ENCODE data around the gene POLD1.

POLD1 gene

GRCh38 chr19:50362656-50363424 is 21.3 kb upstream of the POLD1 start:
- DNase-seq: no peak
- in situ Hi-C loops (cut with HindIII; ENCODE audit: low pct_ligation_motif_present, low pct_unique_long_range_greater_than_20kb, low sequenced_read_pairs): no loop called here

GRCh38 chr19:50365434-50366306 is 18.5 kb upstream of the POLD1 start, which contains the start of gene NAPSA:
Gene NAPSA (minus strand): TSS chr19:50365639. CDS start chr19:50365621, 18 bp downstream.
- in situ Hi-C loops (cut with HindIII; ENCODE audit: low pct_ligation_motif_present, low pct_unique_long_range_greater_than_20kb, low sequenced_read_pairs): no loop called here
- DNase-seq: no peak

- DNase-seq: peak; percentile 85
- in situ Hi-C loops (cut with HindIII; ENCODE audit: low pct_ligation_motif_present, low pct_unique_long_range_greater_than_20kb, low sequenced_read_pairs): no loop called here
These were observed 15.2 kb upstream of the POLD1 start for GRCh38 chr19:50368649-50369570.

GRCh38 chr19:50371914-50372475 is 12.2 kb upstream of the POLD1 start:
- in situ Hi-C loops (cut with HindIII; ENCODE audit: low pct_ligation_motif_present, low pct_unique_long_range_greater_than_20kb, low sequenced_read_pairs): no loop called here

GRCh38 chr19:50376166-50377050 is 7.7 kb upstream of the POLD1 start, which contains the start of gene NR1H2:
Gene NR1H2 (plus strand): TSS chr19:50376457. CDS start chr19:50377606, 1,149 bp downstream.
- in situ Hi-C loops (cut with HindIII; ENCODE audit: low pct_ligation_motif_present, low pct_unique_long_range_greater_than_20kb, low sequenced_read_pairs): no loop called here
- peak; percentile 97 for DNase-seq

More at GRCh38 chr19:50371914-50372475, 12.2 kb upstream of the POLD1 start:
- peak; percentile 21 for DNase-seq

GRCh38 chr19:50377051-50377461 is 7.1 kb upstream of the POLD1 start:
- in situ Hi-C loops (cut with HindIII; ENCODE audit: low pct_ligation_motif_present, low pct_unique_long_range_greater_than_20kb, low sequenced_read_pairs): no loop called here
- DNase-seq: peak; percentile 10

GRCh38 chr19:50377517-50377916 is 6.6 kb upstream of the POLD1 start:
- in situ Hi-C loops (cut with HindIII; ENCODE audit: low pct_ligation_motif_present, low pct_unique_long_range_greater_than_20kb, low sequenced_read_pairs): no loop called here
- DNase-seq: no peak

- in situ Hi-C loops (cut with HindIII; ENCODE audit: low pct_ligation_motif_present, low pct_unique_long_range_greater_than_20kb, low sequenced_read_pairs): no loop called here
- DNase-seq: no peak
These were observed 5.8 kb upstream of the POLD1 start for GRCh38 chr19:50378169-50378862.

GRCh38 chr19:50378863-50379236 is 5.3 kb upstream of the POLD1 start:
- DNase-seq: no peak
- in situ Hi-C loops (cut with HindIII; ENCODE audit: low pct_ligation_motif_present, low pct_unique_long_range_greater_than_20kb, low sequenced_read_pairs): no loop called here

- DNase-seq: no peak
- in situ Hi-C loops (cut with HindIII; ENCODE audit: low pct_ligation_motif_present, low pct_unique_long_range_greater_than_20kb, low sequenced_read_pairs): no loop called here
These were observed 4.5 kb upstream of the POLD1 start for GRCh38 chr19:50379602-50380001.

- no peak for DNase-seq
- in situ Hi-C loops (cut with HindIII; ENCODE audit: low pct_ligation_motif_present, low pct_unique_long_range_greater_than_20kb, low sequenced_read_pairs): no loop called here
These were observed 4.0 kb upstream of the POLD1 start for GRCh38 chr19:50380137-50380536.

GRCh38 chr19:50380751-50381151 is 3.4 kb upstream of the POLD1 start:
- DNase-seq: no peak
- in situ Hi-C loops (cut with HindIII; ENCODE audit: low pct_ligation_motif_present, low pct_unique_long_range_greater_than_20kb, low sequenced_read_pairs): no loop called here

- in situ Hi-C loops (cut with HindIII; ENCODE audit: low pct_ligation_motif_present, low pct_unique_long_range_greater_than_20kb, low sequenced_read_pairs): no loop called here
- DNase-seq: no peak
These were observed 2.0 kb upstream of the POLD1 start for GRCh38 chr19:50381881-50382729.

- DNase-seq: no peak
- in situ Hi-C loops (cut with HindIII; ENCODE audit: low pct_ligation_motif_present, low pct_unique_long_range_greater_than_20kb, low sequenced_read_pairs): no loop called here
These were observed 921 bp upstream of the POLD1 start for GRCh38 chr19:50383001-50383851.
